Keratinocyte (primary cell): ENCODE measurements around the gene COL21A1. TPM values are rescaled to one million over a fixed set of nuclear protein-coding genes. Genes with fewer than 3 reads are reported as not detected.
A peak's percentile ranks its signal among the peaks of the same experiment; 100 is the strongest.

Experiments
- DNase-seq: peaks from one replicate; pipeline ENCODE4 v3.0.0-alpha.2; 2011; ENCODE audit warnings: low read depth, missing footprints, low spot score
- FAIRE-seq: peaks from 2 replicates; lab custom pipeline; 2011; peaks lifted over from hg19 to GRCh38; lab: Jason Lieb, UNC
- H2AFZ ChIP-seq: 2 replicates; pipeline ENCODE4 v1.6.0; 2012; ENCODE audit warnings: low read length, control low read depth, inconsistent platforms; ENCODE audit not compliant: control insufficient read depth
- H3K27ac ChIP-seq: 2 replicates; pipeline ENCODE4 v1.5.1; 2011; ENCODE audit warnings: low read length; ENCODE audit not compliant: control insufficient read depth, insufficient read depth
- H3K27me3 ChIP-seq: 3 replicates; pipeline ENCODE4 v1.6.0; 2011; ENCODE audit warnings: low read length; ENCODE audit not compliant: control insufficient read depth, insufficient read depth; ENCODE audit errors: extremely low read depth
- H3K36me3 ChIP-seq, 2 experiments: 2 replicates in 1 of 2; 3 replicates in 1 of 2; pipeline ENCODE4 v1.5.1; 2011; ENCODE audit warnings: low read length in 2 of 2, mild to moderate bottlenecking in 1 of 2; ENCODE audit not compliant: control insufficient read depth in 2 of 2, insufficient read depth in 2 of 2; ENCODE audit errors: extremely low read depth in 1 of 2
- H3K4me1 ChIP-seq: 3 replicates; pipeline ENCODE4 v1.5.1; 2011; ENCODE audit warnings: low read length; ENCODE audit not compliant: control insufficient read depth, insufficient read depth; ENCODE audit errors: extremely low read depth
- H3K4me2 ChIP-seq: 3 replicates; pipeline ENCODE4 v1.6.0; 2011; ENCODE audit warnings: low read depth, low read length; ENCODE audit not compliant: control insufficient read depth, insufficient read depth; ENCODE audit errors: extremely low read depth
- H3K4me3 ChIP-seq, 3 experiments: fragments of 200-600 bp in 1 of 3; sonication (generic) in 1 of 3; 2 replicates in 2 of 3; 3 replicates in 1 of 3; pipeline ENCODE4 v1.5.1; 2011 to 2016; ENCODE audit warnings: low read length in 3 of 3, mild to moderate bottlenecking in 3 of 3, control low read depth in 2 of 3, inconsistent platforms in 1 of 3, low read depth in 1 of 3, mixed read lengths in 1 of 3, mixed run types in 1 of 3, moderate library complexity in 1 of 3; ENCODE audit not compliant: control insufficient read depth in 2 of 3, insufficient read depth in 2 of 3; ENCODE audit errors: extremely low read depth in 1 of 3
- H3K79me2 ChIP-seq: 2 replicates; pipeline ENCODE4 v1.6.0; 2012; ENCODE audit warnings: low read length; ENCODE audit not compliant: control insufficient read depth, insufficient read depth
- H3K9ac ChIP-seq: 3 replicates; pipeline ENCODE4 v1.6.0; 2011; ENCODE audit warnings: low read length; ENCODE audit not compliant: control insufficient read depth, insufficient read depth; ENCODE audit errors: extremely low read depth
- H3K9me1 ChIP-seq: 3 replicates; pipeline ENCODE4 v1.6.0; 2011; ENCODE audit warnings: low read length; ENCODE audit not compliant: control insufficient read depth, insufficient read depth; ENCODE audit errors: extremely low read depth
- H3K9me3 ChIP-seq: 2 replicates; pipeline ENCODE4 v1.5.1; 2012; ENCODE audit warnings: low read depth, low read length; ENCODE audit not compliant: control insufficient read depth
- H4K20me1 ChIP-seq: 3 replicates; pipeline ENCODE4 v1.6.0; 2011; ENCODE audit warnings: low read length; ENCODE audit not compliant: control insufficient read depth, insufficient read depth; ENCODE audit errors: extremely low read depth
- EZH2 ChIP-seq: IDR thresholded peaks from one replicate; pipeline ENCODE4 v1.6.1; 2012; ENCODE audit warnings: inconsistent platforms, mild to moderate bottlenecking, low read length, moderate library complexity
- dilution Hi-C: fragments of 300-500 bp; cut with MboI; formaldehyde crosslinking; loops from one replicate; pipeline ENCODE4 v1.7.0; 2020; ENCODE audit warnings: low sequenced_read_pairs; ENCODE audit not compliant: extremely low pct_ligation_motif_present
- polyA plus RNA-seq, 5 experiments: library from polyadenylated mRNA; depleted of rRNA in 3 of 5; stranded (reverse) in 3 of 5; stranded (forward) in 1 of 5; unstranded in 1 of 5; fragments of >200 nt; gene quantifications; 1 replicate in 1 of 5; 2 replicates in 3 of 5; 3 replicates in 1 of 5; pipeline versions ENCODE4 v1.2.1 to v1.2.3, GENCODE V29; 2011 to 2012; ENCODE audit warnings: missing spikeins in 2 of 5, low read depth in 1 of 5, low replicate concordance in 1 of 5
- TF ChIP-seq, protein P1 (sequence below), 3 experiments: IDR thresholded peaks in 1 of 3; conservative IDR thresholded peaks in 1 of 3; optimal IDR thresholded peaks in 1 of 3; 2 replicates in 2 of 3; 3 replicates in 1 of 3; pipeline versions ENCODE3 to v1.5.1; 2011; ENCODE audit warnings: low read length in 3 of 3, mild to moderate bottlenecking in 3 of 3, moderate library complexity in 2 of 3, control low read depth in 1 of 3, inconsistent platforms in 1 of 3; ENCODE audit not compliant: insufficient read depth in 2 of 3; ENCODE audit errors: extremely low read depth in 1 of 3

The COL21A1 gene
- polyA plus RNA-seq, 1 donor (not counting 4 experiments of a cell fraction or from before 2014, with no cell fraction given): 0.16 TPM

DNA sequence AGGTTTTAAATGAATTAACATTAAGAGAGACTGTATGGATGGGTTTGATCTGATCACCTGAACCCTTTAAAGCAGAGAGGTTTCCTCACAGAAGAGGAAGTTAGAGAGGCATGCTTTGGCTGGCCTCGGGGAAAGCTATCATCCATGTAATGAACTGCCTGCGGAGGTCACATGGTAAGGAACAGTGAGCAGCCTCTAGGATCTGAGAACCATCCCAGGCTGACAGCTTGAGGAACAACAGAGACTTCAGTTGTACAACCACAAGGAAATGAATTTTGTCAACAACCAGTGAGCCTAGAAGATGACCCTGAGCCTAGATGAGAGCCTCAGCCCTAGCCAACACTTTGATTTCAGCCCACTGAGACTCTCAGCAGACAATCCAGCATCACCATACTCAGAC, 2.9 kb upstream of the COL21A1 start:
- DNase-seq (no peak), FAIRE-seq (peak; percentile 79)
- dilution Hi-C loops: loop anchor here (25.0 kb wide), 1 partner anchor 238 kb away; no protein-coding TSS in a partner anchor
- no peaks in the 10 kb centered on the region for H4K20me1 ChIP-seq
- H3K9me1 ChIP-seq: no peaks in the 10 kb centered on the region
- no peak overlapping the region for H3K9ac ChIP-seq
- TF ChIP-seq, protein P1, sequence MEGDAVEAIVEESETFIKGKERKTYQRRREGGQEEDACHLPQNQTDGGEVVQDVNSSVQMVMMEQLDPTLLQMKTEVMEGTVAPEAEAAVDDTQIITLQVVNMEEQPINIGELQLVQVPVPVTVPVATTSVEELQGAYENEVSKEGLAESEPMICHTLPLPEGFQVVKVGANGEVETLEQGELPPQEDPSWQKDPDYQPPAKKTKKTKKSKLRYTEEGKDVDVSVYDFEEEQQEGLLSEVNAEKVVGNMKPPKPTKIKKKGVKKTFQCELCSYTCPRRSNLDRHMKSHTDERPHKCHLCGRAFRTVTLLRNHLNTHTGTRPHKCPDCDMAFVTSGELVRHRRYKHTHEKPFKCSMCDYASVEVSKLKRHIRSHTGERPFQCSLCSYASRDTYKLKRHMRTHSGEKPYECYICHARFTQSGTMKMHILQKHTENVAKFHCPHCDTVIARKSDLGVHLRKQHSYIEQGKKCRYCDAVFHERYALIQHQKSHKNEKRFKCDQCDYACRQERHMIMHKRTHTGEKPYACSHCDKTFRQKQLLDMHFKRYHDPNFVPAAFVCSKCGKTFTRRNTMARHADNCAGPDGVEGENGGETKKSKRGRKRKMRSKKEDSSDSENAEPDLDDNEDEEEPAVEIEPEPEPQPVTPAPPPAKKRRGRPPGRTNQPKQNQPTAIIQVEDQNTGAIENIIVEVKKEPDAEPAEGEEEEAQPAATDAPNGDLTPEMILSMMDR (optimal IDR thresholded peaks at IDR 0.05 in 1 of 3, IDR thresholded peaks at IDR 0.05 in 1 of 3, conservative IDR thresholded peaks at IDR 0.05 in 1 of 3; ENCODE audit: extremely low read depth in 1 of 3, insufficient read depth in 2 of 3, low read length in 3 of 3): no peak
- no peak for TF ChIP-seq EZH2
- no peaks in the 10 kb centered on the region for H3K27me3 ChIP-seq
- no peaks in the 10 kb centered on the region for H3K36me3 ChIP-seq
- no peaks in the 10 kb centered on the region for H3K9me3 ChIP-seq
- H3K27ac ChIP-seq: no peak overlapping the region
- H2AFZ ChIP-seq: peak overlapping the region; percentile 40
- peaks cover 17% of the 10 kb centered on the region for H3K4me1 ChIP-seq
- H3K4me2 ChIP-seq: no peak overlapping the region
- H3K4me3 ChIP-seq: no peak overlapping the region
- no peaks in the 10 kb centered on the region for H3K79me2 ChIP-seq

DNA sequence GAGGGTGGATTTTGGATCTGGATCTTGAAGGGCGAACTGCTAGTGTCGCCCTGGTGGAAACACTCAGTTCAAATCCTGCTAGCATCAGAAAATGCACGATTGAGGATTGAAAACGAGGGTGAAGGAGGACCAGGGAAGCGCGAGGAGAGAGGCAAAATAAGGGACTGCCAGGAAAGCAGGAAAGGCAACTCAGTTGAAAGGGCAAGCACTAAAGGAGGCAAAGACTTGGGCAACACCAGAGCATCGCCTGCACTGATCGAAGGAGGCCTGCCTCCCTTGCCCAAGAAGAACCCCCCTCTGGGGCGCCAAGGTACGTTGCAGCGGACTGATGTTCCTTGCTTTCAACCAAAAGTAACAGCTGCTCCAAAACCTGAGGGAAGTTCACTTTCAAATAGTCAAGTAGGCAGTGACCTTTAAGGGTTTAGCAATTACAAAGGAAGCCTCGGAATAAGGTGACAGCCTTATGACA, 308 bp upstream of the COL21A1 start:
- Histone ChIP-seq H3K27ac (no peak overlapping the region), H4K20me1 (no peaks in the 10 kb centered on the region), H3K79me2 (no peaks in the 10 kb centered on the region), H3K36me3 (no peaks in the 10 kb centered on the region), H3K9ac (peak overlapping the region; percentile 8), H3K9me1 (no peaks in the 10 kb centered on the region), H2AFZ (peak overlapping the region; percentile 75), H3K4me2 (peak overlapping the region; percentile 76), H3K4me1 (peaks cover 29% of the 10 kb centered on the region), H3K9me3 (no peaks in the 10 kb centered on the region), H3K4me3 (peak overlapping the region; percentile 34 to 58 (median 41)), H3K27me3 (no peaks in the 10 kb centered on the region)
- DNase-seq: no peak
- FAIRE-seq: peak; percentile 52
- dilution Hi-C loops: no loop called here
- TF ChIP-seq, protein P1 (optimal IDR thresholded peaks at IDR 0.05 in 1 of 3, IDR thresholded peaks at IDR 0.05 in 1 of 3, conservative IDR thresholded peaks at IDR 0.05 in 1 of 3; ENCODE audit: extremely low read depth in 1 of 3, insufficient read depth in 2 of 3, low read length in 3 of 3): no peak
- TF ChIP-seq EZH2: no peak
